ENCODE data around the gene DMD.

Gene DMD

DNA sequence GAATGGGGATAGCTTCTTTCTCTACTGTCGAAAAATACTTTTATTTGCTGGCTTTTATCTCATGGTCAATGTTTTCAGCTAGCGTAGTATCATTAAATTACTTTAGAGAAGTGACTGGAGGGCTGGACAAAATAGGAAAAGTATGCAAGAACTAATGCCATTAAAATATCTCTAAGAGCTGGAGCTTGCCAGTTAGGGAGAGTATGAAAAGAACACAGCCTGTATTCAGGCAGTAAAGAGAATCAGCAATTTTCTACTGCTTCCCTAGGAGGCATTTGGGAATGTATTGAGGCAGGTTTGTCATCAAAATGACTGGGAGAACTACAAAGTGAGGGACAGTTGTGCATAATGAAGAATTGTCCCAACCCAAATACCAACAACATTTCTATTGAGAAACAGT, 2096.5 kb downstream of the DMD start:
- DNase-seq = no peak
- no peaks in the 10 kb centered on the region for H3K36me3 ChIP-seq (ENCODE audit: control insufficient read depth, insufficient read depth, low read length)
- no peak overlapping the region for H3K27ac ChIP-seq (ENCODE audit: insufficient read depth, low read length, poor library complexity, severe bottlenecking)
- no peaks in the 10 kb centered on the region for H3K9me3 ChIP-seq (ENCODE audit: control insufficient read depth, low read length)
- H3K27me3 ChIP-seq (replicated peaks; ENCODE audit: control insufficient read depth, insufficient read depth, low read length, poor library complexity, severe bottlenecking) = no peaks in the 10 kb centered on the region
- H3K4me3 ChIP-seq (ENCODE audit: insufficient read depth, low read depth, low read length, poor library complexity, severe bottlenecking) = no peak overlapping the region
- no peaks in the 10 kb centered on the region for H3K4me1 ChIP-seq (ENCODE audit: control insufficient read depth, insufficient read depth, low read length, poor library complexity, severe bottlenecking)

DNA sequence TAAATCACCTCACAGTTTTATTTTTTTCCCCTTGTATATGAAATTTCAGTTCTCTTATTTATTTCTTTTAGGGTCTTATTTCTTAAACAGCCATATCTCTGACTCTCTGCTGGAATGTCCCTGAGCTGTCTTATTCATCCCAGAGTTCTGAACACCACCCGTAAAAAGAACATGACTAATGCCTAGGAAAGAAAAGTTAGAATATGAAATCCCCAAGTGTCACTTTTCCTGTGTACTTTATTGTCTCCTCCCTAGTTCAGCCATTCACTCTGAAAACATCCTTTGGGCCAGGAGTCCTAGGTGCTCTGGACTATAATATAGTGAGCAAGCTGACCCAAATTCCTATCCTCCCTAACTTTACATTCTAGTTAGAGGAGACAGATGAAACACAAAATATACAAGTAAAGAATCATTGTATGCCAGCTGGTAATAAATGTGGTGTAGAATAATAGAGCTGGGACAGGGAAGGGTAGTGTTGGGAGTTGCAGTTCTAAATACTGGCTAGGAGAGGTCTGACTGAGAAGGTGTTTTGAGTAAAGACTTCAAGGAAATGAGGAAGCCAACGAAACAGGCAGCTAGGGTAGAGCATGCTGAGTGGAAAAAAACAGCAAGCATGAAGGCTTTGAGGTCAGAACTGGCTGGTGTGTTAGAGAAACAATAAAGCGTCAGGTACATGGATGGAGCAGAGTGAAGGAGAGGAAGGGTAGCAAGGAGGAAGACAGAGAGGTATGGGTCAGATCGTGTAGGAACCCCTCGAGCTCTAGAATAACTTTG, 2098.9 kb downstream of the DMD start:
- Histone ChIP-seq H3K4me3 (ENCODE audit: insufficient read depth, low read depth, low read length, poor library complexity, severe bottlenecking) (no peak overlapping the region), H3K27ac (ENCODE audit: insufficient read depth, low read length, poor library complexity, severe bottlenecking) (no peak overlapping the region), H3K36me3 (ENCODE audit: control insufficient read depth, insufficient read depth, low read length) (no peaks in the 10 kb centered on the region), H3K4me1 (ENCODE audit: control insufficient read depth, insufficient read depth, low read length, poor library complexity, severe bottlenecking) (no peaks in the 10 kb centered on the region), H3K9me3 (ENCODE audit: control insufficient read depth, low read length) (no peaks in the 10 kb centered on the region), H3K27me3 (replicated peaks; ENCODE audit: control insufficient read depth, insufficient read depth, low read length, poor library complexity, severe bottlenecking) (no peaks in the 10 kb centered on the region)
- DNase-seq = no peak

DNA sequence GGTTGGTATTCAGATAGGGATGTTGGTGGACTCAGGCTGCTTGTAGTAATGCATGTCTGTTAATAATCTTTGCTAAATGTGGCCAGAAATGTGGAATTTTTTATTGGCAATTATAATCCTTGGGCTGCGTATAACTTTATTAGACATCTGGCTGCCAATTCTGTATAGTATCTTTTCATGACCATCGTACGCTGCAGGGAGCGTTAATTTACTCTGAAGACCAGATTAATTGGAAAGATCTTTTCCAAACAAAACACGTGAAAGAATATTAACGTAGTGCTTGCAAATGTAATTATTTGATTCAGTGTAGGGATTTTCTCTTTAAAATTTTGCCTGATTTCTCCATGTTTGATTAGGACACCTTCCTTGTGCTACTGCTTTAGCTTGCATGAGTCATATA, 2100.7 kb downstream of the DMD start:
- Histone ChIP-seq H3K4me3 (ENCODE audit: insufficient read depth, low read depth, low read length, poor library complexity, severe bottlenecking) (no peak overlapping the region), H3K4me1 (ENCODE audit: control insufficient read depth, insufficient read depth, low read length, poor library complexity, severe bottlenecking) (no peaks in the 10 kb centered on the region), H3K36me3 (ENCODE audit: control insufficient read depth, insufficient read depth, low read length) (no peaks in the 10 kb centered on the region), H3K27ac (ENCODE audit: insufficient read depth, low read length, poor library complexity, severe bottlenecking) (no peak overlapping the region), H3K9me3 (ENCODE audit: control insufficient read depth, low read length) (no peaks in the 10 kb centered on the region), H3K27me3 (replicated peaks; ENCODE audit: control insufficient read depth, insufficient read depth, low read length, poor library complexity, severe bottlenecking) (no peaks in the 10 kb centered on the region)
- DNase-seq = no peak

DNA sequence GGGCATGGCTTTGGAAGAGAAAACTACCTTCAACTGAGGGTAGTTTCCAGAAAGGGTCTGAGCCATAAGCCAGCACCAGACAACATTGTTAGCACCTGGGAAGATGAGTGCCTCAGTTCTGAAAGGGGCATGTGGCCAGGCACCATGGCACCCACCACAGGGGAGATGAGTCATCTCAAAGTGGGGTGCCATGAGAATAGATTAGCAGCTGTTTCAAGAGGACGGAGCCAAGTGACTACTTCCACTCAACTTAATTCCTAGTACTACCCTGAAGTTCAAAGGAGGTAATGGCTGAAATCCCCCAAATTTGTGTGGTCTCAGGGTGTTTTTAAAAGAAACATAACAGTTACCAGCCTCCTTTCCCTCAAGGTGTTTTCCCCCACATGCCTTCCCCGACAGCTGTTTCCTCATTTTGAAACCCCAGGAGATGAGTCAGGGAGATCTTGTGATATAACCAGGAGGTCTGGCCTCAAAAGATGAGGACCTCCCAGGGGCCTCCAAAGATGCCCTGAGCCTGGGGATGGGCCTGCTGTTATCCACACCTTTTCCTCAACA, 2111.7 kb downstream of the DMD start:
- no peak overlapping the region for H3K4me3 ChIP-seq (ENCODE audit: insufficient read depth, low read depth, low read length, poor library complexity, severe bottlenecking)
- H3K4me1 ChIP-seq (ENCODE audit: control insufficient read depth, insufficient read depth, low read length, poor library complexity, severe bottlenecking) = no peaks in the 10 kb centered on the region
- no peaks in the 10 kb centered on the region for H3K36me3 ChIP-seq (ENCODE audit: control insufficient read depth, insufficient read depth, low read length)
- DNase-seq = no peak
- H3K27ac ChIP-seq (ENCODE audit: insufficient read depth, low read length, poor library complexity, severe bottlenecking) = no peak overlapping the region
- no peaks in the 10 kb centered on the region for H3K9me3 ChIP-seq (ENCODE audit: control insufficient read depth, low read length)
- no peaks in the 10 kb centered on the region for H3K27me3 ChIP-seq (replicated peaks; ENCODE audit: control insufficient read depth, insufficient read depth, low read length, poor library complexity, severe bottlenecking)

DNA sequence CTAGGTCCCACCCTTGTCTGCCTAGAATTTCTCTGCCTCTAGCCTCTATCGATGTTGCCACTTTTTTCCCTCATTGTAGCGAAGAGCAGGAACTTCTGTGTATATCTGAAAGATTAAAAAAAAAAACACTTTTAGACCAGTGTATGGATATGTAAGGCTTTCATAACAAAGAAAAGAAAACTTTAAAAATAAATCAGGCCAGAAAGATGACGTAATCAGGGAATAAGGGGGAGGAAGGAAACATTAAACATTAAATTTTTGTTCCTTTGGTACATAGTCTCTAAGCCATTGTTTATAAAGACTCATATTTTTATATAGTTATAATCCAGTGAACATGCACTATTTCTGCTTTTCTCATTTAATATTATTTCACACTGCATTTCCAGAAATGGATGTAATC, 2113.3 kb downstream of the DMD start:
- Histone ChIP-seq H3K36me3 (ENCODE audit: control insufficient read depth, insufficient read depth, low read length) (no peaks in the 10 kb centered on the region), H3K4me3 (ENCODE audit: insufficient read depth, low read depth, low read length, poor library complexity, severe bottlenecking) (no peak overlapping the region), H3K27ac (ENCODE audit: insufficient read depth, low read length, poor library complexity, severe bottlenecking) (no peak overlapping the region), H3K4me1 (ENCODE audit: control insufficient read depth, insufficient read depth, low read length, poor library complexity, severe bottlenecking) (no peaks in the 10 kb centered on the region), H3K9me3 (ENCODE audit: control insufficient read depth, low read length) (no peaks in the 10 kb centered on the region), H3K27me3 (replicated peaks; ENCODE audit: control insufficient read depth, insufficient read depth, low read length, poor library complexity, severe bottlenecking) (no peaks in the 10 kb centered on the region)
- DNase-seq = no peak

DNA sequence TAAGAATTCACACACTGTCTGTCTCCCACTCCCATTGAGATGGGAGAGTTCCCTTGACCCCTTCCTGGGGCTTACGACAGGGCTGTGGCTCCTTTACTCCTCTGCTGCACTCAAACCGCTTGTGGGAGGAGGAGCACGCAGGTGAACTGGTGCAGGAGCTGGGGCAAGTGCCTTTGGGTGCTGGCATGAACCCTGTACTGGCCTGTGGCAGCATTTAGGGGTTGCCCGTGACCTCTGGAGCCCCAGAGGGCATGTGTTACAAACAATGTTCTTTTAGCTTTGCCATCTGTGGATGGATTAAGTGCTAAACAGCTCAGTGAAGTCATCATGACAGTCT, 2117.7 kb downstream of the DMD start:
- no peak overlapping the region for H3K27ac ChIP-seq (ENCODE audit: insufficient read depth, low read length, poor library complexity, severe bottlenecking)
- no peaks in the 10 kb centered on the region for H3K36me3 ChIP-seq (ENCODE audit: control insufficient read depth, insufficient read depth, low read length)
- H3K9me3 ChIP-seq (ENCODE audit: control insufficient read depth, low read length) = no peaks in the 10 kb centered on the region
- DNase-seq = no peak
- no peaks in the 10 kb centered on the region for H3K27me3 ChIP-seq (replicated peaks; ENCODE audit: control insufficient read depth, insufficient read depth, low read length, poor library complexity, severe bottlenecking)
- H3K4me1 ChIP-seq (ENCODE audit: control insufficient read depth, insufficient read depth, low read length, poor library complexity, severe bottlenecking) = no peaks in the 10 kb centered on the region
- no peak overlapping the region for H3K4me3 ChIP-seq (ENCODE audit: insufficient read depth, low read depth, low read length, poor library complexity, severe bottlenecking)

DNA sequence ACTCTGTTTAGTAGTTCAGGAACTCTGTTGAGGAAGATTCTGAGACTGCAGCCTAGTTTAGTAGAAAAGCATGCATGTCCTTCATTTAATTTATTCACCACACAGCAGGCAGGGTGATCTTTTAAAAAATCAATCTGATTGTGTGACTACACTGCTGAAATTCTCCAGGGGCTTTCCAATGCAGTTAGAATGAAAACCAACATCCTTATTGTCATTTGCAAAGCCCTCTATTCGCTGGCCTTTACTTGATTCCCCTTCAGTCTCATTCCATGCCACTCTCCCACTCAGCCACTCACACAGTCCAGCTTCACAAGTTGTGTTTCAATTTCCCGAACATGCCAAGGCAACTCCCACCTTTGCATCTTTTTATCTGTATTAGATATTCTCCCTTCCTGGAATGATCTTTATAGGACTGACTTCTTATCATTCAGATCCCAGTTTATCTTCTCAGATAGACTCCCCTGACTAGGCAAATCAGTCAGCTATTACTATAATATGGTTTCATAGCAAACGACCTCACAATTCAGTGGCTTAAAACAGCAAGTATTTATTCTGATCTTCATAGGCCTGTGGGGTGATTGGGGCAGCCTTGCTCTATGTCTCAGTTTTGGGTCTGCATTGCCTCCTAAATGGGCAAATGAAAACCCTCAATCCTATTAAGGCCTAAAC, 2118.2 kb downstream of the DMD start:
- Histone ChIP-seq H3K27me3 (replicated peaks; ENCODE audit: control insufficient read depth, insufficient read depth, low read length, poor library complexity, severe bottlenecking) (no peaks in the 10 kb centered on the region), H3K27ac (ENCODE audit: insufficient read depth, low read length, poor library complexity, severe bottlenecking) (no peak overlapping the region), H3K9me3 (ENCODE audit: control insufficient read depth, low read length) (no peaks in the 10 kb centered on the region), H3K4me3 (ENCODE audit: insufficient read depth, low read depth, low read length, poor library complexity, severe bottlenecking) (no peak overlapping the region), H3K4me1 (ENCODE audit: control insufficient read depth, insufficient read depth, low read length, poor library complexity, severe bottlenecking) (no peaks in the 10 kb centered on the region), H3K36me3 (ENCODE audit: control insufficient read depth, insufficient read depth, low read length) (no peaks in the 10 kb centered on the region)
- no peak for DNase-seq

DNA sequence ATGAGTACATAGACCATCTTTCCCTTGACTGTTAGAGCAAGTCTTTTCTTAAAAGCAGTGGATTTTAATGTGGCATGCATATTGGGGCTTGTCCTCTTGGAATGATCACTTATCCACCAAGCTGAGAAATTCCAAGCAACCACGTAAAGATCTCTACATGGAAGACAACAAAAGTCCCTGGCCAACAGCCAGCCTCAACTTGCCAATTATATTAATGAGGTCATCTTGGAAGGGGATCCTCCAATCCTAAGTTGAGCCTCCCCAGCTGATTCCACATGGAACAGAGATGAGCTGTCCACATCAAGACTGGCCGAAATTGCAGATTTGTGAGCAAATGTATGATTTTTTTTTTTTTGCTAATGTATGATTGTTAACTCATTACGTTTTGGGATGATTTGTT, 2118.9 kb downstream of the DMD start:
- Histone ChIP-seq H3K27ac (ENCODE audit: insufficient read depth, low read length, poor library complexity, severe bottlenecking) (no peak overlapping the region), H3K4me1 (ENCODE audit: control insufficient read depth, insufficient read depth, low read length, poor library complexity, severe bottlenecking) (no peaks in the 10 kb centered on the region), H3K36me3 (ENCODE audit: control insufficient read depth, insufficient read depth, low read length) (no peaks in the 10 kb centered on the region), H3K9me3 (ENCODE audit: control insufficient read depth, low read length) (no peaks in the 10 kb centered on the region), H3K27me3 (replicated peaks; ENCODE audit: control insufficient read depth, insufficient read depth, low read length, poor library complexity, severe bottlenecking) (no peaks in the 10 kb centered on the region), H3K4me3 (ENCODE audit: insufficient read depth, low read depth, low read length, poor library complexity, severe bottlenecking) (no peak overlapping the region)
- no peak for DNase-seq

DNA sequence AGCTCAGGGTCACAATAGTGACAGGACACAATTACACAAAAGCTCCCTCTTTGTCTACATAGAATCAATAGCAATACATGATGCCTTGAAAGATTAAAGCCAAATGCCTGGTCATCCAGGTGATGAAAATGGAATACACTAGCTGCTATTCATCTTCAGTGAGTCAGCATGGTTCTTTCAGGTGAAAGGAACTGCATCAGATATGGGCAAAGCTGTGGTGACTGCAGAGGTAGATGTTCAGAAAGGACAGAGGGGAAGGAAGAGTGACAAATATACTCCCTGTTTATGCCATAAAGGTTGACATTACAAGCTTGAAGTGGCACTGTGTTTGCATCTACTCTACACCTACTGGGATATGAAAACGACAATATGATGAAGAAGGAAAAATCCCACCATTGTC, 2119.5 kb downstream of the DMD start:
- Histone ChIP-seq H3K9me3 (ENCODE audit: control insufficient read depth, low read length) (no peaks in the 10 kb centered on the region), H3K27me3 (replicated peaks; ENCODE audit: control insufficient read depth, insufficient read depth, low read length, poor library complexity, severe bottlenecking) (no peaks in the 10 kb centered on the region), H3K4me1 (ENCODE audit: control insufficient read depth, insufficient read depth, low read length, poor library complexity, severe bottlenecking) (no peaks in the 10 kb centered on the region), H3K27ac (ENCODE audit: insufficient read depth, low read length, poor library complexity, severe bottlenecking) (no peak overlapping the region), H3K4me3 (ENCODE audit: insufficient read depth, low read depth, low read length, poor library complexity, severe bottlenecking) (no peak overlapping the region), H3K36me3 (ENCODE audit: control insufficient read depth, insufficient read depth, low read length) (no peaks in the 10 kb centered on the region)
- no peak for DNase-seq

DNA sequence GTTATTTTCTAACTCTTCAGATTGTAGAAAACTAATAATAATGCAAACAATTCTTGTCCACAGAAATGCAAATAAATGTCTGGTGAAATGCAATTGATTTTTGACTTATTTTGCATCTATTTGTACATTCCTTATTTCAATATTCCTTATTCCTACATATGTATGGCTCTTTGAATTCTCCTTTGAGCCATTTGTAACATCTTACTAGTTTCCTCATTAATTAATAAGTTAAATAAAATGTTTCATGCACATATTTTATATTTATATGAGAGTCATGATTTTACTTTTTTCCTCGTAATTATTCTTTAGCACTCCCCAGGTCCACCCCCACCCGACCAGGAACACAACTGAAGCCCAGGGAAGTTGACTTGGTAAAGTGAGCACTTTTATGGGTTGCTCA, 2136.8 kb downstream of the DMD start:
- H3K27ac ChIP-seq (ENCODE audit: insufficient read depth, low read length, poor library complexity, severe bottlenecking) = no peak overlapping the region
- no peak for DNase-seq
- H3K9me3 ChIP-seq (ENCODE audit: control insufficient read depth, low read length) = no peaks in the 10 kb centered on the region
- no peaks in the 10 kb centered on the region for H3K27me3 ChIP-seq (replicated peaks; ENCODE audit: control insufficient read depth, insufficient read depth, low read length, poor library complexity, severe bottlenecking)
- H3K4me3 ChIP-seq (ENCODE audit: insufficient read depth, low read depth, low read length, poor library complexity, severe bottlenecking) = no peak overlapping the region
- no peaks in the 10 kb centered on the region for H3K36me3 ChIP-seq (ENCODE audit: control insufficient read depth, insufficient read depth, low read length)
- no peaks in the 10 kb centered on the region for H3K4me1 ChIP-seq (ENCODE audit: control insufficient read depth, insufficient read depth, low read length, poor library complexity, severe bottlenecking)
